ENCODE measurements around the gene COQ3. TPM values are rescaled to one million over a fixed set of nuclear protein-coding genes. Genes with fewer than 3 reads are reported as not detected.

The COQ3 gene, protein sequence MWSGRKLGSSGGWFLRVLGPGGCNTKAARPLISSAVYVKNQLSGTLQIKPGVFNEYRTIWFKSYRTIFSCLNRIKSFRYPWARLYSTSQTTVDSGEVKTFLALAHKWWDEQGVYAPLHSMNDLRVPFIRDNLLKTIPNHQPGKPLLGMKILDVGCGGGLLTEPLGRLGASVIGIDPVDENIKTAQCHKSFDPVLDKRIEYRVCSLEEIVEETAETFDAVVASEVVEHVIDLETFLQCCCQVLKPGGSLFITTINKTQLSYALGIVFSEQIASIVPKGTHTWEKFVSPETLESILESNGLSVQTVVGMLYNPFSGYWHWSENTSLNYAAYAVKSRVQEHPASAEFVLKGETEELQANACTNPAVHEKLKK
- total RNA-seq = 4.1 and 7.8 TPM in 2 replicates

GRCh38 chr6:99393698-99394531 is at the start of gene COQ3:
Gene COQ3 (minus strand): TSS chr6:99394195. CDS start chr6:99394179, 16 bp downstream.

DNA sequence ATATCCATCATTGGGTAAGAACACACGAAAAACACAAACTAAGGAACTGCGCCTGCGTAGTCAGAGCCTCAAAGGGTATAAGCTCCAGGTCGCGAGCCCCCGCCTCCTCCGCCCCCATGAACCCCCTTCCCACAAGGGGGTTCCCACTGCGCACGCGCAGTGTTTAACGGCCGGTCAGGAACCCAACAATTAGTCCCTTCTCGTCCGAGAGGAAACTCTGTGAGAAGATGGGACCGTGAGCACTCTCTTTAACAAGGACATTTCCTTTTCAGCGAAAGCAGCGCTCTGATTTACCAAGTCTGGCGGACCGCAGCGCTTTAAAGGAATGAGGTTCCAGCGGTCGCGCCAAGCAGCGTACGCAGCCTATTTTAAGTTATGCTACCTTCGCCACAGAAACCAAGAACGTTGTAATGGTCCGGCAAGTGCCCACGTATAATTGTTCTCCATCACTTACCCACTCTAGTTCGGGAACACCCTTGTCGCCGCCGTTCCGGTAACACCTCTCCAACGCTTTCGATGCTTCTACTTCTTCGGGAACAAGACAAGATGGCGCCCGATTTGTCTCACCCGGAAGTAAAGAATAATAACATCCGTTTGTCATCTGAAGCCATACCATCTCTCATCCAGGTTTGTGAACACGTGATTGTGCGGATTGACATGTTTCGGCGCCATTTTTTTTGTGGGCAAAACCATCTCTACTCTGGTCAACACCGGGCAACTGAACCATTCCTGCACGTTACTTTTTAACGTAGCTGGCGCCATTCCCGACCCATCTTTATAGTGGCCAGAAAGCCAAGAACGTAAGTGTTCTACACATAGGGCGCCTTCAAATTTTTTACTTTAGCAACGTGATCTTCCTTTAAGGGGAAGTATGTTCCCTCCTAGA is 31.0 kb upstream of the COQ3 start, which contains the start of gene PNISR:
PNISR (minus strand) TSS at position 548 of the 886 bp plus-strand sequence. CDS start 10,649 bp downstream, outside the sequence.

GRCh38 chr6:99349171-99350141 is 44.5 kb downstream of the COQ3 start, which contains the start of gene FAXC:
Gene FAXC (minus strand): TSS chr6:99349674. CDS start chr6:99349372, 302 bp downstream.

Other genes with a start within 250 kb of the COQ3 start
- gene FAXC, start 44.5 kb downstream of the COQ3 start, total RNA-seq = 2.2 and 3.8 TPM in 2 replicates
- 24.8 and 68.7 TPM in 2 replicates for gene PNISR, start 31.1 kb upstream of the COQ3 start, total RNA-seq
- gene USP45, start 121.2 kb upstream of the COQ3 start, total RNA-seq = 5.6 and 8.6 TPM in 2 replicates
- gene CCNC, start 174.5 kb upstream of the COQ3 start, total RNA-seq = 50.0 and 52.2 TPM in 2 replicates
- gene PRDM13, start 212.6 kb upstream of the COQ3 start, total RNA-seq = not detected in 2 replicates

Measured in epithelial cell of alveolus of lung (primary cell).